Bone marrow (tissue), 2 donors: ENCODE measurements around the gene MYL2.
"Not testable (repeated sequence)": the region's sequence is repeated elsewhere in the genome, so short reads cannot be mapped to it uniquely, and the experiment has no call there.

Source experiments
- DNase-seq, 2 donors: peaks; one replicate each; lab custom pipeline; 2025; lab: John Stamatoyannopoulos, UW

The MYL2 gene, protein sequence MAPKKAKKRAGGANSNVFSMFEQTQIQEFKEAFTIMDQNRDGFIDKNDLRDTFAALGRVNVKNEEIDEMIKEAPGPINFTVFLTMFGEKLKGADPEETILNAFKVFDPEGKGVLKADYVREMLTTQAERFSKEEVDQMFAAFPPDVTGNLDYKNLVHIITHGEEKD

DNA sequence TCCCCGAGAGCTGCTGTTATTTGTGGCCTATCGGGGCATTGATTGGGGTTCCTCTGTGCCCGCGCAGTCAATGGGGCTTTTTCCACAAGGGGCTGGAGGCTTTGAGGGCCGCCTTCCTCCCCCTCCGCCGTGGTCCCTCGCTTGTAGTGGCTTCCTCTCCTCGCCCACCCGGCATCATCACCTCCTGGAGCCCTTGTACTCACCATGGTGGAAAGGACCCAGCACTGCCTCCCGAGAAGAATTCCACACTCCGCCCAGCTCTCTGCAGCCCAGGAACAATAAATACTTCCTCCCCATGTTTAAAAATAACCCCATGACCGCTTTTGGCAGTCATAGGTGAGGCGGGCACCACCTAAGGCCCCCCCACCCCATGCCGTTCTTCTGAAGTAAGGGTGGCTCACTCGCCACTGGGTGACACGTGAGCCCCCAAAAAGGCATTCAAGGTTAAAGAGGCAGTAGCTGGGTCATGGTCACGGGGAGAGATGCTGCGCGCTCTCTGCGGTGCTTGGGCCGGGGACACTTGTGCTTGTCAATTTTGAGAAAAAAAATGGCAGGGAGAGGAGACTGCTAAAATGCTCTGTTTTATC, at the start of gene MYL2:
Gene MYL2, minus strand, starts transcription at position 256 of the 587 bp plus-strand sequence. Its CDS starts 50 bp downstream, at position 206.
- DNase-seq = no peak

DNA sequence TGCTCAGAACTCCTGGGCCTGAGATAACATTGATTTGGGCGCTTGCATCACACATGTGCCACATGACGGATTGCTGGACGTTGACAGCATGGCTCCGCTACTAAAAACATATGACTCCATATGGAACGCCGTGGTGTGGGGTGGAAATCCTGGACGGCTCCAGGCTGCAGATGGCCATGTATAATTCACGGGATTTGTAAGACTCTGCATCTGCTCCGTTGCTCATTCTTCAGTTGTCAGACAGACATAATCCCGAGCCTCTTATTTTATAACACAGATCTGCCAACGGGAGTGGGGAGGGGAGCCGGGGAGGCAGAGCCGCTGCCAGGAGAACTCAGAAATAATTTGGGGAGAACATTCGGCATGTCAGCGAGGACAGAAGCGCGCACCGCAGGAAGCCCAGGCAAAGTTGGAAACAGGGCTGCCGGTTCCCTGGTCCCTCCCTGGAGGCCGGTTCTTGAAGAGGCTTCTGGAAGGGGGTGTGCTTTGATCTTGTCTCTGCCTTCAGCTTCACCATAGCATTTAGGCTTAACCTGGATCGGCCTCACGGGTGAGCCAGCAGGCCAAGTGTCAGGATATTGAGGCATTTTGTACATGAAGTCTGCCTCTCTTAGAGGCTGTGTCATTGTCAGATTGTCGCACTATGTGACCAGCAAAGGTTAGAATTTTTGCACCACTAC, 45.8 kb upstream of the MYL2 start:
- DNase-seq = no peak

DNA sequence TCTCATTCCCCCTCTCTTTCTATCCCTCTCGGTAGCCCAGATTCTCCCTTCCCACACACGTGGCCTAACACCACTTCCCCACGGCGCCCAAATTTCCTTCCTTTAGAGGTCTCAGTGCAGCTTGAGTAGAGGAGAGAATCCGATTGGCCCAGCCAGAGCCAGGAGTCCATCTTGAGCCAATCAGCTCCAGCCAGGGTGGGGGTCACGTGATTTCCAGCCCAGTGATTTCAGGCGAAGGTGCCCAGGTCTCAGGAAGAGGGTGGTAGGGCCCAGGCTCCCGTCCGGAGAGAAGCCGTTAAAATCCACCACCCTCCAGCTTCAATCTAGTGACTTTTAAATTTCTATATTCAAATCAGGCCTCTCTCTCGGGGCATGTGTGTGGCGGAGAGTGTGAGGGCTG, 45.2 kb upstream of the MYL2 start:
- DNase-seq = no peak

DNA sequence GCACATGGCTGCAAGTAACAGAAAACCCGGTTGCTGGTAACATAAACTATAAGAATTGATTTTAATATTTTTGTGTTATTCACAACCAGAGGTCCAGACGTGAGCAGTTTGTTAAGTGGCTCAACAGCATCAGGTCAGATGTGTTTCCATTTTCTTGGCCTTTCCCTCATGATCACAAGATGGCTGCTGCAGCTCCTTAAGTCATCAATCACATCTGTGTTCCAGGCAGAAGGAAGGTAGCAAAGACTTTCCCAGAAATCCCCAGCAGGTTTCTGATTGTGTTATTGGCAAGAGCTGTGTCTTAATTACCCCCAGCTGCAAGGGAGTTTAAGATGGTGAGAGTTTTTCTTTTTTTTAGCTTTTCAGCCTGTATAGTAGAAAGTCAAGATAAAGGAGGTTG, 40.4 kb upstream of the MYL2 start:
- no peak for DNase-seq

DNA sequence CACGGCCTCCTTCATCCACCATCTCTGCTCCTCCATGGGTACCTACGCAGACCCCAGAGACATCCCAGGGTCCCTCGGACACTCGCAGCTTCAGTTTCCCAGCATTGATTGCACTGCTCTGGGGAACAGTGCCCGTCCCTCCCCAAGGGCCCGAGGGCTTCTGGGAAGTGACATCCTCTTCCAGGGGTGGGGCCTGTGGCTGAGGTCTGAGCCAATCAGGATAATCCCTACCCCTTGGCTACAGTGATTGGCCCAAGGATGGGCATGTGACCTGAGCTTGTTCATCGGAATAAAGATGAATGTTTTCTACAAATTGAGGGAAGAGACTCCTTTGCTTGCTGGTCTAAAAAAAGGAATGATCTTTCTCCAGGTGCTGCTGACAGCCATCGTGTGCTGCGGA, 37.3 kb upstream of the MYL2 start:
- DNase-seq = no peak

DNA sequence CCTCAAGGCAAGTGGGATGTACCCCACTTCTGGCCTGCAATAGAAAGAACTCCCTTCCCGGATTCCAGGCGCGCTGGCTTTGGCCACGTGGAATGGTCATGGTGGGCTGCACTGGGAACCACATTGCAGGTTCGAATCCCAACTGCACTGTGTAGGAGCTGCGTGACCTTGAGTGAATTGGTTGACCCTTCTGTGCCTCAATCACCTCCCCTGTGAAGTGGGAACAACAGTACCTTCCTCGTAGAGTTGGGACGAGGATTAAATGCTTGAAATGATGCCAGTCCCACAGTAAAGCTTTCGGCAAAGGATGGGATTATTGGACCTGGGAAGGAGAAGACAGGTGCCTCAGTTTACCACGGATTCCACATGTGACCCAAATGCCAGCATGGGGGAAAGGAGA, 36.8 kb upstream of the MYL2 start:
- DNase-seq = no peak

DNA sequence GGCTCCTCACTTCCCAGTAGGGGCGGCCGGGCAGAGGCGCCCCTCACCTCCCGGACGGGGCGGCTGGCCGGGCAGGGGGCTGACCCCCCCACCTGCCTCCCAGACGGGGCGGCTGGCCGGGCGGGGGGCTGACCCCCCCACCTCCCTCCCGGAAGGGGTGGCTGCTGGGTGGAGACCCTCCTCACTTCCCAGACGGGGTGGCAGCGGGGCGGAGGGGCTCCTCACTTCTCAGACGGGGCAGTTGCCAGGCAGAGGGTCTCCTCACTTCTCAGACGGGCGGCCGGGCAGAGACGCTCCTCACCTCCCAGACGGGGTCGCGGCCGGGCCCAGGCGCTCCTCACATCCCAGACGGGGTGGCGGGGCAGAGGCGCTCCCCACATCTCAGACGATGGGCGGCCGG, 30.5 kb upstream of the MYL2 start:
- not testable (repeated sequence) for DNase-seq

DNA sequence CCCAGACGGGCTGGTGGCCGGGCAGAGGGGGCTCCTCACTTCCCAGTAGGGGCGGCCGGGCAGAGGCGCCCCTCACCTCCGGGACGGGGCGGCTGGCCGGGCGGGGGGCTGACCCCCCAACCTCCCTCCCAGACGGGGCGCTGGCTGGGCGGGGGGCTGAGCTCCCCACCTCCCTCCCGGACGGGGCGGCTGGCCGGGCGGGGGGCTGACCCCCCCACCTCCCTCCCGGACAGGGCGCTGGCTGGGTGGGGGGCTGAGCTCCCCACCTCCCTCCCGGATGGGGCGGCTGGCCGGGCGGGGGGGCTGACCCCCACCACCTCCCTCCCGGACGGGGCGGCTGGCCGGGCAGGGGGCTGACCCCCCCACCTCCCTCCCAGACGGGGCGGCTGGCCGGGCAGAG, 30.1 kb upstream of the MYL2 start:
- not testable (repeated sequence) for DNase-seq

DNA sequence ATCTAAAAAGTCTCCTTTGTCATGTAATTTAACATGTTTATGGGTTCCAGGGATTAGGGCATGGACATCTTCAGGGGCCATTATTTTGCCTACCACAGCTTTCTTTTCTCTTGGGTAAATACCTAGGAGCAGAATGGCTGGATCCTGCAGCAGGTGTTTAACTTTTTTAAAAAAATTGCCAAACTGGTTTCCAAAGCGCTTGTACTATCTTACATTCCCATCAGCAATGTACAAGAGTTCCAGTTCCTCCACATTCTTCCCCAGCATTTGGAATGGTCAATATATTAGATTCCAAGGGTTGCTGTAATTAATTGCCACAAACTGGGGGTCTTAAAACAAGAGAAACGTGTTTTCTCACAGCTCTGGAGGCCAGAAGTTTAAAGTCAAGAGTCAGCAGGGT, 27.7 kb upstream of the MYL2 start:
- no peak for DNase-seq

DNA sequence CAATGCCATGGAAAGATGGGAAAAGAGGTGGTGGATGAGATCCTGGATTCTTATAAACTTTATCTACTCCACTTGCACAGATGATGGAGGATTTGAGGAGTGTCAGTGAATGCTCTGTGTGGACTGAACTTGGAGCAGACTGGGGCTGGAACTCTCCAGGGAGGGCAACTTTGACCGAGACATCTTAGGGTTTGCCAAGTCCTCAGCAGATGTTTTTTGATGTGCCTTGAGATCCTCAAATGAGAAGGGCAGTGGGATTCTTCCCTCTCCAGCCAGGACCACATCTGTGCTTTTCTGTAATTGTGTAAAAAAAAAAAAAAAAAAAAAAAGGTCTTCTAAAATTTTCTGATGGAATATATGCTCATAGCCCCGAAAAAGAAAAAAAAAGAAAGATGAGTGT, 23.0 kb upstream of the MYL2 start:
- no peak for DNase-seq

DNA sequence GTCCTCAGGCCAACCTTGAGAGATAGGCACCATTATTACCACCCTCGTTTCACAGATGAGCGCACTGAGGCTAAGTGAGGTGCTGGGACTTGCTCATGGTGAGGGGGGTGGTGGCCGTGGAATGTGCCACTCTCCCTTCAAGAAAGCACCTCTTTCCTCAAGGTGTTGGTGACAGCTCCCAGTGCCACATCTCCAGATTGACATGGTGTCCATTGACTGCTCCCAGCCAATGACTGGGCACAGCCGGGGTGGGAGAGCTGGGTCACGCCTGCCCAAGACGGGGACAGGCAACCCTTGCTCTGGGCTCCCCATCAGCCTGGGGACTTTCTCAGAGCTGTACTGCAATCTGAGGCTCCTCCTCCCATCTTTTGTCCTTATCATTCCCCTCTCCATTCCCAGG, 21.0 kb upstream of the MYL2 start:
- no peak for DNase-seq

DNA sequence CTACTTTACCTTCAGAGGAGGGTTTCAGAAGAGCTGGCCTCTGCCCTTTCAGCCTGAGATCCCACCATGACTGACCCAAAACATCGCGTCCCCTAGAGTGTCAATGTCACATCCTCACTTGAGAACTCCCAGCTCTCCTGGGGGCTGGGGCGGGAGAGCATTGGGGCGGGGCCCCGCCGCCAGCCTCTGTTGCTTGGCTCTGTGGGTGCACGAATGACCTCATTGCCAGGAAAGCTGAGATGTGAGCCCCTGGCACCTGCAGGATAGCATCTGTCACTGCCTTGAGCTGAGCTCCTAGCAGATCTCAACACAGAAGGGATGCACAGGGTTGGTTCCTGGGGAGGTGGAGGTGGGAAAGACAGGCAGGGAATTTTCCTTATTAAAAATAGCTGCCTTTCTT, 20.6 kb upstream of the MYL2 start:
- no peak for DNase-seq

DNA sequence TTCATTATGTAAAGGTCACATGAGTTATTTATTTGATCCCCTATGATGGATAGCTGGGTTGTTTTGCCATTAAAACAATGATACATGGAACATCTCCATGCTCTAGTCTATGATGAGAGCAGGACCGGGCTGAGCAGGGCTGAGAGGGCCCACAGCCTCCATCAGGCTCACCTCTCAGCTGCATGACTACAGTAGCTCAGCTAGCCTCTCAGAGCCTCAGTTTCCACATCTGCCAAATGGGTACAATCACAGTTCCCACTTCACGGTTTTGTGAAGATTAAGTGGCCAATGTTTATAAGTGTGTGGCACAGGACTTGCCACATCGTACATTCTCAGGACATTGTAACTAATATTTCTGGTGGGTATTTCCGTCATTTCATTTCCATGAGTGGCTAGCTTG, 19.9 kb upstream of the MYL2 start:
- no peak for DNase-seq

DNA sequence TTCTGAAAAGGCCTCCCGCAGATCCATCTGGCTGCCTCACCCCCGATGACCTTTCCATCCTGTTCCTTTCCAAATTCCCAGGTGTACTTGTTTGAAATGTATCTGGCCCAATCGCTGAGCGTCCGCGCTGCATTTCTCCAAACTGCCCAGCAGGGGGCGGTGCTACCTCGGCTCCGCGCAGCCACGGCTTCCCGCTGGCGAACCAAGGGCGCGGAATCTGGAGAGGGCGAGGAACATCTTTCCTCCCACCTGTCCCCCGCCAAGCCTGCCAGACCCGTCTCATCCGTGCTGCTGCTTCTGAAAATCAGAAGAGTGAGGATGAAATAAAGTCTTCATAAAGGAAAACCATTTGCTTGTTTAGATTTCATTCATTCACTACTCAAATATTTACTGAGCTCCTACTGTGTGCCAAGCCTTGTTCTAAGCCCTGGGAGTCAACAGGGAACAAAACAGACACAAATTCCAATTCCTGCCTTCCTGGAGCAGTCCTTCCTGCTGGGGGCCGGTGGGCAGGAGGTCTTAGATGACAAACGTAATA, 16.8 kb upstream of the MYL2 start:
- peak; percentile 19 to 38 for DNase-seq

DNA sequence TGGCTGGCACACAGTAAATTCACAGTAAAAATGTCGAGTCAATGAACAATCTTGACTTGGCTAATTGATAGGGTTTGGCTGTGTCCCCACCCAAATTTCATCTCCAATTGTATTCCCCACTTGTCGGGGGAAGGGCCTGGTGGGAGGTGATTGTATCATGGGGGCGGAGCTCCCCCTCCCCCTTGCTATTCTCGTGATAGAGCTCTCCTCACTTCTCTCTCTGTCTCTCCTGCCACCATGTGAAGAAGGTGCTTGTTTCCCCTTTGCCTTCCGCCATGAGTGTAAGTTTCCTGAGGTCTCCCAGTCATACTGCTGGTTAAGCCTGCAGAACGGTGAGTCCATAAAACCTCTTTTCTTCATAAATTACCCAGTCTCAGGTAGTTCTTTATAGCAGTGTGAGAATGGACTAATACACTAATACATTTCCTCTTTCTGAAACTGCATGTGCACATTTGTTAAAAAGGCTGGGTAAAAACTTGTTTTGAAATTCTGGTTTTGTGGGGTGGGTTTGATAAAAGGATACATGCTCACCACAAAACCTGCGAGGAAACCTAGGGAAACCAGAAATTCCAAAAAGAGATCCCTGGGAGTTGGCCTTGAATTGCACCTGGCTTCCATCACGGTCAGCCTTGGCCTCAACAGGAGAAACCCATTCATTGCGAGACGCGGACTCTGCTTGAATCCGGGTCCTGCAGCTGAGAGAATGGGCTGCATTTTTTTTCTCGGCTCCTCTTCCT, 16.2 kb upstream of the MYL2 start:
- DNase-seq = no peak

DNA sequence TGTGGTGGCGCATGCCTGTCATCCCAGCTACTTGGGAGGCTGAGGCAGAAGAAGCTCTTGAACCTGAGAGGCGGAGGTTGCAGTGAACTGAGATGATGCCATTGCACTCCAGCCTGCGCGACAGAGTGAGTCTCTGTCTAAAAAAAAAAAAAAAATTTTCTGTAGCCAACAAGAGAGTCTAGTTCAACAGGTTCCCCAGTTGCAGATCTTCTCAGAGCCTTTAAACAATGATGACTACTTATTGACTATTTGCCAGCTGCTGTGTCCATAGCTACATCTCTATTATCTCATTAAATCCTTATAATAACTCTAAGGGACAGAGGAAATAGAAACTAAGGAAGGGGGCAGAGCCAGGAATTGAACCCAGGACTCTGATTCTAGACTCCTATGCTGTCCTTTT, 15.2 kb upstream of the MYL2 start:
- DNase-seq = no peak

DNA sequence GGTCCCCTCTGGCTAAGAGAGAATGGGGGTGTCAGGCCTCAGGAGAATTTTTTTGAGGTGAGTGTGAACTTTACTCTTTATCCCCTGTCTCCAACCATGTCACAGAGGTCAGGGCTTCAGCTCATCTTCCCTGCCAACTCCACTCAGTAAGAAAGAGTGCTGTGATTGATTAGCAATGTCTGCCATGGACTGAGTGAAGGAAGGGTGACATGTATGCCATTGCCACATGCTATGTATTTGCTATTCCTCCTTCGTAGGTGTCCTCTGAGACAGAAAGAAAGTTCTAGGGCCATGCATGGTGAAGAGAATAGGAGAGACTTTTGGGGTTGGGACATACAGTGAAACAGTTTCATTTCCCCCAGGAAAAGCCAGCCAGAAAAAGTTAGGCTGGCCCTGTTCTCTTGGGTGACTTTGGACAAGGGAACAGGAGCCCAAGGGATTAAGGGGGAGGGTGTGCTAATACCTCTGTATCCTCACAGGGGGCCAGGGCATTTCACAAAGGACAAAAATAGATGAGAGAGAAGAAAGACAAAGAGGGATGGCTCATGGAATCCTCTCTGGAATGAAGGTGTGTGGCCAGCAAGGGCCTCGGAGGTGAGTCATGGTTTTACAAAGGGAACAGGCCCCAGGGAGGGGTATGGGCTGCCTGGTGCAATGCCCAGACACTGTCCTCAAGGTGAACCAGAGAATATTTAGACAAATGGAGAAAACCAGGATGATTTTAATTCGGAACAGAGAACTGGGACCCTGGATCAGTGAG, 13.9 kb upstream of the MYL2 start:
- no peak for DNase-seq

DNA sequence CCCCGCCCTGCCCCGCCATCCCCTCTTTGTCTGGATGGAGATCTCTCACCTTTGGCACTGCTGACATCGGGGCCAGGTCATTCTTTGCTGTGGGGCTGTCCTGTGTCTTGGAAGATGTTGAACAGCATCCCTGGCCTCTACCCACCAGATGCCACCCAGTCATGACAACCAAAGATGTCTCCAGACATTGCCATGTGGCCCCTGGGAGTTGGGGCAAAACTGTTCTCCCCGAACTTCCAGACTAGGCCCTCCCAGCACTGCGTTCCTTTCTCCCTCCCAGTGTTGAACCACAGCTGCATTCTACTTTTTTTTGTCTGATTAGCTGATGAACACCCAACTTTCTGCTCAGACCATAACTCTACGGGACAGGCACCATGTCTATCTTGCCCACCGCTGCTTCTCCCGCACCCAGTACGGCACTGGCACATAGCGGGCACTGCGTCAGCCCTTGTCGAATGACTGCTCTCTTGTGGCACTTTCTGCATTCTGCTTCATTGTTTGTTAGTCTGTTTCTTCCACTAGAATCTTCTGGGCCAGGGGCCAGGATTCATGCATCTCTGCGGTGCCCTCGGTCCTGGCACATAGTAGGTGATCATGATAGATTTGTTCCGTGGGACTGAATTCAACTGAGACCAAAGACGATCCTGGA, 13.1 kb upstream of the MYL2 start:
- no peak for DNase-seq

DNA sequence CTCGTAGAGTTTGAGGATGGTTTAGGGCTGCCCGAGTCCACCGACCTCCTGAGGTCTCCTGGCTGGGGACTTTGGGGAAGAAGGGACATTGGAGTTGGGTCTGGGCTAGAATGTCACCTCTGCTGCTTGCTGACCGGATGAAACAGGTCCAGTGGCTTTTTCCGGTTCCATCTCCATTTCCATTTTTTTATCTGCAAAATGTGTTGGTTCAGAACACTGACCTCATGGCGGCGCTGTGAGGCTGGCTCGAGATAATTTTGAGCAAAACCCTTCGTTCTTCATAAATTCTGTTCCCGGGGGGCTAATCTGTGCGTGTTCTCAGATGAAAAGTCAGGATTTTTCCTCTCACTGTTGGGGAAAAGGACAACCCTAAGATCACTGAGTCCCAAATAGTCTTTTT, 11.7 kb upstream of the MYL2 start:
- DNase-seq = no peak

DNA sequence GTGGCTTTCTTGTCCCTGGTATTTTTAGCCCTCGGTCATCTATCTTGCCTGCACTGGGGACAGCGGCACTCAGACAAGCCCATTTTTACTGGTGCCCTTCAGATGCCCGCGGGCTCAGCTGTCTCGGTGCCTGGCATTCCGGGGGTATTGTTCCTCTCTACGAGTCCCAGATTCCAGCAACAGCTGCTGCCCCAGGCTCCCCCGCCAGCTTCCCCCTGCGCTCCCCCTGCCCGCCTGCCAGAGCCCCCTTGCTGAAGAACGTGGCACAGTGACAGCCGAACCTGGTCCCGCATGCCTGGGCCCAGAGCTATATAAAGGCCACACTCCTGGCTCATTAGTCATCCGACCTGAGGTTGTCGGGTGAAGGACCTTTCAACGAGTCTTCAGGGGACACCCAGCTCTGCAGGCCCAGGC, 10.9 kb upstream of the MYL2 start:
- DNase-seq = no peak
